Activated CD8-positive, alpha-beta memory T cell treated with anti-CD3 and anti-CD28 coated beads, Interleukin-2, amount 50 U/mL, for 48 hours (primary cell): ENCODE measurements around the gene NAIF1.
"Not testable (repeated sequence)": the region's sequence is repeated elsewhere in the genome, so short reads cannot be mapped to it uniquely, and the experiment has no call there.

ENCODE experiments used
- DNase-seq: peaks from one replicate; pipeline ENCODE4 v3.0.0-alpha.2; 2020

The NAIF1 gene

DNA sequence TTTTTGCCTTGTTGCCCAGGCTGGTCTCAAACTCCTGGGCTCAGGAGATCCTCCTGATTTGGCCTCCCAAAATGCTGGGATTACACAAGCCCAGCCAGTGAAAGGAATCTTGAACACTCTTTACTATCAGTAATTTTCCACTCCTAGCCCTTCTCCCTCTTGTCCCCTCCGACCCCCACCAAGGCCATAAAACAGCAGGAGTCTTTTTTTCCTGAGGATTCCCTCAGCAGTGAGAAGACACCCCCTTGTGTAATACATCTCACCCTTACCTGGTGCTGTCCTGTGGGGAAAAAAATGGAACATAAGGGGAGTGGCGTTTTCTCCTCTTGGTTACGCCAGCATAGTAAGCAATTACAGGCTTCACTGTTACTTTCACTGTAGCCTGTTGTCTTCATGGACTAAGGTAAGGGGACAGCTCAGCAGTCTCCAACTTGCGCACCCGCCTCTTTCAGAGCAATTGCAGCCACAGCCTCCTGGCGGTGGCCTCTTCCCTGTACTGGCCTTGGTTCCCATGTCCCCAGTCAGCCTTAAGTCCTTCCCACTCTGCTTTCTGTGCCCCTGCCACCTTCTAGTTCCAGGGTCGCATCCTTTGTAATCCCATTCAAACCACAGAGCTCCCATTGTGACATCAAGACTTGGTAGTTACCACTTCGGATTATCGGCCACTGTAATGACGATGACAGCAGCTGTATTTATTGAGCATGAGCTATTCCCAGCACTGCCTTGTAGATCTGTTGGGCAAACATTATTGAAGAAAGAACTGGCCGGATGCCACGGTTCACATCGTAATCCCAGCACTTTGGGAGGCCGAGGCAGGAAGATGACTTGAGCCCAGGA, 10.0 kb downstream of the NAIF1 start:
- no peak for DNase-seq

GRCh38 chr9:128056086-128056485, 11.0 kb downstream of the NAIF1 start:
- DNase-seq = no peak

DNA sequence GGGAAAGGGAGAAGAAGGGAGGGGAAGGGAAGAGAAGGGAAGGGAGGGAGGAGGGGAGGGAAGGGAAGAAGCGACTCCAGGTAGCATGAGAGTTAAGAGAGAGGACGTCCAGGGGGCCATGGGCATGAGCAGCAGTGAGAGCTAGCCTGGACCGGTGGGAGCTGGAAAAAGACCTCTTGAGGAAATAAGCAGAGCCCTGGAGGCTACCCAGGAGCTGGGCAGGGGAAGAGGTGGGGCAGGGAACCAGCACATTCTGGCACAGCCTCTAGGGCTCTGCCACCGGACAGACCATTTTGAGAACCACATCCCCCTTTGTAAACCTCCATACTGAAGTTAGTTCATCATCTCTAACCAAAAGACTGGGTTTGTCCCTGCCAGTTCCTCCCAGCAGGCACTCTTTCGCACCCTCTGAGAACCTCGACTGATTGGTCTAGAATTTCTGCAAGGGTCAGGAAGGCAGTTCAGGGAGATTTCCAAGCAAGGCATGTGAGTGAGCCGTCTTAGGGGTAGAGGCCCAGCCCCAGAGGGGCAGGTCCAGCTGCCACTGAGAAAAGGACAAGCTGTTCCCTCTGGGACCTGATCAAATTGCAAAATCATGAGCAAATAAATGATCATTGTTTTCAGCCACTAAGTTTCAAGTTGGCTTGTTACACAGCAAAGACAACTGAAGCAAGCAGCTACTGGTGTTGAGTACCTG, 11.6 kb downstream of the NAIF1 start:
- DNase-seq = no peak

DNA sequence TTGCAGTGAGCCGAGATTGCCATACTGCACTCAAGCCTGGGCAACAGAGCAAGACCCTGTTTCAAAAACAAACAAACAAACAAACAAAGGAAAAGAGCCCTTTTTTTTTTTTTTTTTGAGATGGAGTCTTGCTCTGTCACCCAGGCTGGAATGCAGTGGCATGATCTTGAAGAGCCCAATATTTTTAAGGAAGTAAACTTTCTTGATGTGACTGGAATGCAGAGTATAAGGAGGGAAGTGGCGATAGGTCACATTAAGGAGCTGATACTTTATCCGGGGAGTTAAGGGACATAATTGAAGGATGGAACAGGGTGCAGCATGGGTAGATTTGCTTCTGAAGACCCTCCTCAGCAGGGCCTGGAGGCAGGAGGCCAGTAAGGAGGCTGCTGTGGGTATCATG, 13.0 kb downstream of the NAIF1 start:
- DNase-seq = no peak

GRCh38 chr9:128053560-128053959, 13.6 kb downstream of the NAIF1 start:
- DNase-seq = no peak

DNA sequence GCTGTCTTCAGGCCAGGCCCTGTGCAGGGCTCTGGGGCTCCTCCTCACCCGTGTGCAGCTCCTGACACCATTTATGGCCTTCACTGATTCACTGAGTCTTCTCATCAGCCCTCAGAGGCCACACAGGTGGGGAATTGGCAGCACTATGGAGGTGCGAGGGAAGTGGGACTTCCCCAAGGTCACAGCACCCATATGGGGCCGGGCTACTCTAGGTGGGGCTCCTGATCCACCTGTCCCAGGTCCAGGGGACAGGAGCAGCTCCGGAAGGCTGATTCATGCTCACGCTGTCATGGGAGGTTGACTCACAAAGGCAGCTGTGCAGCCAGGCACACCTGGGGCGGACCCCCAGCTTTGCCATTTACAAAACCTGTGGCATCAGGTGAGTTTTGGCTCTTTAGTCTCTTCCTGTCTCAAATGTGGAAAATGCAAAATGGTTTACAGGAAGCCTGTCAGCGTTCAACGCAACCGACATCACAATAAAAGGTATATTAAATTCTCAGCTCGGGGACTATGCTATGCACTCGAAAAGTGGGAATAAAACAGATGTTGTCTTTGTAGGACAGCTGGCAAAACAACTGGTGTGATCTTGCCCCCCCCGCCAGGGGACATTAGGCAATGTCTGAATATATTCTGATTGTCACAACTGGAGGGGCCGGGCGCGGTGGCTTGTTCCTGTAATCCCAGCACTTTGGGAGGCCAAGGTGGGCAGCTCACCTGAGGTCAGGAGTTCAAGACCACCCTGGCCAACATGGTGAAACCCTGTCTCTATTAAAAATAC, 15.0 kb downstream of the NAIF1 start:
- no peak for DNase-seq

DNA sequence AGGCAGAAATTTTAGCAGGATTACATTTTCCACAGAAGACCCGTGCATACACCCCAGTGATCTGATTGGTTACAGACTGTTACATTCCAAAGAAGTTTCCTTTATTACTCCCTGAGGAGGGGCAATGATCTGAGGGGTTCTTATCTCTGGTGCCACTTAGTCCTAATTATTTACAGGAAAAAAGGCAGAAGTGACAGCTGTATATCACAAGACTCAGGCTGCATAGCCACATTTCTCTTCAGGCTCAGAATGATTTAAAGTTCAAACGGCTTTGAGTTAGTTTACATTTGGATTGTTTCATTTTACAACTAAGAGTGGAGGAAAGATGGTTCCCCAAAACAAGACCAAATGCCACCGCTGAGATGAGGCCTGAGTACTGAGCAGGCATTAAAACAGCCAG, 17.3 kb downstream of the NAIF1 start:
- no peak for DNase-seq

GRCh38 chr9:128048663-128049062, 18.5 kb downstream of the NAIF1 start:
- DNase-seq = no peak

- no peak for DNase-seq
These were observed 19.9 kb downstream of the NAIF1 start for GRCh38 chr9:128047231-128047630.

GRCh38 chr9:128045831-128046230, 21.3 kb downstream of the NAIF1 start:
- DNase-seq = no peak

GRCh38 chr9:128045409-128045808, 21.7 kb downstream of the NAIF1 start:
- not testable (repeated sequence) for DNase-seq

- DNase-seq = no peak
These were observed 23.7 kb downstream of the NAIF1 start for GRCh38 chr9:128043467-128043868.

DNA sequence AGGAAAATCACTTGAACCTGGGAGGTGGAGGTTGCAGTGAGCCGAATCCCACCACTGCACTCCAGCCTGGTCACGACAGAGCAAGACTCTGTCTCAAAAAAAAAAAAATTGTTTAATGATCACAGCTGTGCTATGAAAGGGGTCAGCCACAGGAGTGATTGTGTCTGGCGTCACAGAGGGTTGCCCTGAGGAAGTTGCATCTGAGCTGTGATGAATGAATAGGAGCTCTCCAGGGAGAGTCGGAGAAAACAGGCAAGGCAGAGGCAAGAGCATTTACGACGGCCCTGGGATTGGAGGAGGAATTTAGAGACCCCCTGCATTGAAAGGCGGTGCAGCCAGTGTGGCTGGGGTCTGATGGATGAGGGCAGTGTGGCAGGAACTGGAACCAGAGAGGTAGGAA, 25.1 kb downstream of the NAIF1 start:
- DNase-seq = no peak

DNA sequence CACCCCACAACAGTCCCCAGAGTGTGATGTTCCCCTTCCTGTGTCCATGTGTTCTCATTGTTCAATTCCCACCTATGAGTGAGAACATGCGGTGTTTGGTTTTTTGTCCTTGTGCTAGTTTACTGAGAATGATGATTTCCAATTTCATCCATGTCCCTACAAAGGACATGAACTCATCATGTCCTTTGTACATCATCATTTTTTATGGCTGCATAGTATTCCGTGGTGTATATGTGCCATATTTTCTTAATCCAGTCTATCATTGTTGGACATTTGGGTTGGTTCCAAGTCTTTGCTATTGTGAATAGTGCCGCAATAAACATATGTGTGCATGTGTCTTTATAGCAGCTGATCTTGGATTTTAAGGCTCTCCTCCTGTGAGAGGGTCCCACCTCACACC, 26.3 kb downstream of the NAIF1 start:
- DNase-seq = not testable (repeated sequence)

GRCh38 chr9:128036522-128036921, 30.6 kb downstream of the NAIF1 start:
- DNase-seq = not testable (repeated sequence)

DNA sequence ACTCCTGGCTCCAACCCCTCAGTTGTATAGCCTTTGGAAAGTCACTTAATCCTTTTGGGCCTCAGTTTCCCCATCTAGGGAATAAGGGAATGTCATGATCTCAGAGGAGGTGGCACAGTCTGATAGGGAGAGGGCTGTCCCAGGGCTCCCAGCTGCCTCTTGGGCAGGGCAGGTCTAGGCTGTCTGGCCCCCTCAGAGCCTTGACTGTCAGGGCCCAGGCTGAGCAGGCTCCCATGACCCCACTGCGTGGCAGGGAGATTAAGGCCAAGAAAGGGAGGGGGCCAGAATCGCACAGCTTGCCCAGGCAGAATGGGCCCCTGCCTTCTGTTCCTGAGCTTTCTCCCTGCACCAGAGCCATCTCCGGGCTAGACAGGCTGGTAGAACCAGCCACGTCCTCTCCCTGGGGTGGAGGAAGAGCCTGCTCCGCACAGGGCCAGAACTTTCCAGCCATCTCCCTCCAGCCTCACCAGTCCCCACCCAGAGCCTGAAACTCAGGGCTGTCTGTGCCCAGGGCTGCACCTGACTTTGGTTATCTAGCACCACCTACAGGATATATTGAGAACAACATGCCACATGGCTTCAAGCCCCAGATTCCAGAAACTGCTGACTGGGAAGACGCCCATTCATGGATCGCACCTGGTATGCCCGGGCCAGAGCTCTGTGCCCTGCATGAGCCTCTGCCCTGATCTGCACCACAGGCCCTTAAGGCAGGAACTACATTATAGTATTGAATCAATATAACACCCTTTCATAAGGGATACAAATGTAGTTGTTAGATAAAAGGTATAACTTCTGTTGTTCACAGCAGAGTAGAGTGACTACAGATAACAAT, 32.1 kb downstream of the NAIF1 start:
- DNase-seq = peak; percentile 75

DNA sequence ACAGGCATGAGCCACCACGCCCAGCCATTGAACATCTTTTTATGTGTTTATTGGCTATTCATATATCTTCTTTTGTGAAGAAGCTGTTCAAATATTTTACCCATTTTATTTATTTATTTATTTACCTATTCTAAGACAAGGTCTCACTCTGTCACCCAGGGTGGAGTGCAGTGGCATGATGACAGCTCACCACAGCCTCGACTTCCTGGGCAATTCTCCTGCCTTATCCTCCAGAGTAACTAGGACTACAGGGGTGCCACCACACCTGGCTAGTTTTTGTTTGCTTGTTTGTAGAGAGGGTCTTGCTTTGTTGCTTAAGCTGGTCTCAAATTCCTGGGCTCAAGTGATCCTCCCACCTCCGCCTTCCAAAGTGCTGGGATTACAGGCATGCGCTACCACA, 33.5 kb downstream of the NAIF1 start:
- no peak for DNase-seq

GRCh38 chr9:128027705-128028104, 39.4 kb downstream of the NAIF1 start:
- DNase-seq = no peak

GRCh38 chr9:128026773-128027541, 40.2 kb downstream of the NAIF1 start:
- peak; percentile 73 for DNase-seq

DNA sequence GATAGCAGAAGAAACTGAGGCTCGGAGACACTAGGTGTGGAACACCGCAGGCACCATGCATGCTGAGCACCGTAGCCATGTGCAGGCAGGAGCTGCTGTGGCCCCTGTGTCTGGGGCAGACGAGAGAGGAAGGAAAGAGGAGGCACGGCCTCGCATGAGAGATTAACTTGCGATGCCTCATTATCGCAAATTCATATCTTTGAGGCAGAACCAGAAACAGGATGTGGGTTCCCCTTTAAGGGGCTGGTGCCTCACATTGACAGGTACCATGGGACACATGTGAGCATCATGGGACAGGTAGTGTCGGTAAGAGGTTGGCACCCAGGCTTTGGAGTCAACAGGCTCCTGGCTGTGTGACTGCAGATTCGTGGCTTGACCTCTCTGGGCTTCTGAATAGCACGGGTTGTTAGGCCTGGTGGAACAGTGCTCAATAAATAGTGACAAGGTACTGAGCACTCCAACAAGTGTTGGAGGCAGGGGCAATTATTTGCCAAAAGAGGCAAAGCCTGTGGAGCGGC, 40.8 kb downstream of the NAIF1 start:
- peak; percentile 79 for DNase-seq

- no peak for DNase-seq
These were observed 41.4 kb downstream of the NAIF1 start for GRCh38 chr9:128025736-128026135.
